ENCODE measurements around the gene NME8.
A peak's percentile ranks its signal among the peaks of the same experiment; 100 is the strongest.

Gene NME8

GRCh38 chr7:37817591-37817960 lies 30.8 kb upstream of the NME8 start:
- H3K27ac ChIP-seq (ENCODE audit: poor library complexity, severe bottlenecking): no peak overlapping the region
- no peak overlapping the region for H3K4me3 ChIP-seq (ENCODE audit: severe bottlenecking)
- no peaks in the 10 kb centered on the region for H3K4me1 ChIP-seq (ENCODE audit: insufficient read depth, poor library complexity, severe bottlenecking)
- no peaks in the 10 kb centered on the region for H3K36me3 ChIP-seq (ENCODE audit: low read depth)
- ATAC-seq (ENCODE audit: low read depth): no peak
- no peaks in the 10 kb centered on the region for H3K9me3 ChIP-seq (ENCODE audit: severe bottlenecking)
- no peaks in the 10 kb centered on the region for H3K27me3 ChIP-seq (ENCODE audit: insufficient read depth, poor library complexity, severe bottlenecking)
- no peak for TF ChIP-seq CTCF (IDR thresholded peaks at IDR 0.05; ENCODE audit: poor library complexity, severe bottlenecking)
- no peak for DNase-seq (ENCODE audit: low spot score)

GRCh38 chr7:37817996-37818720 lies 30.2 kb upstream of the NME8 start:
- no peaks in the 10 kb centered on the region for H3K27me3 ChIP-seq (ENCODE audit: insufficient read depth, poor library complexity, severe bottlenecking)
- no peak for DNase-seq (ENCODE audit: low spot score)
- no peaks in the 10 kb centered on the region for H3K36me3 ChIP-seq (ENCODE audit: low read depth)
- H3K4me1 ChIP-seq (ENCODE audit: insufficient read depth, poor library complexity, severe bottlenecking): no peaks in the 10 kb centered on the region
- no peak for TF ChIP-seq CTCF (IDR thresholded peaks at IDR 0.05; ENCODE audit: poor library complexity, severe bottlenecking)
- H3K9me3 ChIP-seq (ENCODE audit: severe bottlenecking): no peaks in the 10 kb centered on the region
- no peak overlapping the region for H3K4me3 ChIP-seq (ENCODE audit: severe bottlenecking)
- H3K27ac ChIP-seq (ENCODE audit: poor library complexity, severe bottlenecking): no peak overlapping the region
- no peak for ATAC-seq (ENCODE audit: low read depth)

GRCh38 chr7:37820708-37821468 lies 27.5 kb upstream of the NME8 start:
- no peaks in the 10 kb centered on the region for H3K4me1 ChIP-seq (ENCODE audit: insufficient read depth, poor library complexity, severe bottlenecking)
- no peaks in the 10 kb centered on the region for H3K36me3 ChIP-seq (ENCODE audit: low read depth)
- H3K27ac ChIP-seq (ENCODE audit: poor library complexity, severe bottlenecking): no peak overlapping the region
- DNase-seq (ENCODE audit: low spot score): no peak
- H3K4me3 ChIP-seq (ENCODE audit: severe bottlenecking): no peak overlapping the region
- H3K27me3 ChIP-seq (ENCODE audit: insufficient read depth, poor library complexity, severe bottlenecking): no peaks in the 10 kb centered on the region
- no peak for TF ChIP-seq CTCF (IDR thresholded peaks at IDR 0.05; ENCODE audit: poor library complexity, severe bottlenecking)
- no peak for ATAC-seq (ENCODE audit: low read depth)
- H3K9me3 ChIP-seq (ENCODE audit: severe bottlenecking): no peaks in the 10 kb centered on the region

GRCh38 chr7:37822946-37823345 lies 25.5 kb upstream of the NME8 start:
- Histone ChIP-seq H3K27ac (ENCODE audit: poor library complexity, severe bottlenecking) (no peak overlapping the region), H3K27me3 (ENCODE audit: insufficient read depth, poor library complexity, severe bottlenecking) (no peaks in the 10 kb centered on the region), H3K4me1 (ENCODE audit: insufficient read depth, poor library complexity, severe bottlenecking) (no peaks in the 10 kb centered on the region), H3K9me3 (ENCODE audit: severe bottlenecking) (no peaks in the 10 kb centered on the region), H3K36me3 (ENCODE audit: low read depth) (no peaks in the 10 kb centered on the region), H3K4me3 (ENCODE audit: severe bottlenecking) (no peak overlapping the region)
- TF ChIP-seq CTCF (IDR thresholded peaks at IDR 0.05; ENCODE audit: poor library complexity, severe bottlenecking): no peak
- ATAC-seq (ENCODE audit: low read depth): no peak
- DNase-seq (ENCODE audit: low spot score): no peak

- no peak for TF ChIP-seq CTCF (IDR thresholded peaks at IDR 0.05; ENCODE audit: poor library complexity, severe bottlenecking)
Observed at GRCh38 chr7:37823557-37823956, 24.8 kb upstream of the NME8 start.

More at GRCh38 chr7:37823557-37823956, 24.8 kb upstream of the NME8 start:
- Histone ChIP-seq H3K27me3 (ENCODE audit: insufficient read depth, poor library complexity, severe bottlenecking) (no peaks in the 10 kb centered on the region), H3K4me3 (ENCODE audit: severe bottlenecking) (no peak overlapping the region), H3K36me3 (ENCODE audit: low read depth) (no peaks in the 10 kb centered on the region), H3K27ac (ENCODE audit: poor library complexity, severe bottlenecking) (no peak overlapping the region), H3K9me3 (ENCODE audit: severe bottlenecking) (no peaks in the 10 kb centered on the region), H3K4me1 (ENCODE audit: insufficient read depth, poor library complexity, severe bottlenecking) (no peaks in the 10 kb centered on the region)
- peak; percentile 36; the same call in 1 of the 3 replicates for ATAC-seq (ENCODE audit: low read depth)
- no peak for DNase-seq (ENCODE audit: low spot score)
